ENCODE data around the gene ALK.

- TF ChIP-seq CTCF (conservative IDR thresholded peaks at IDR 0.05; ENCODE audit: low read depth, low read length) (no peak), EZH2 (IDR thresholded peaks at IDR 0.05; ENCODE audit: borderline replicate concordance, low read depth, low read length, poor library complexity, severe bottlenecking) (no peak)
Observed at GRCh38 chr2:29922605-29923004, 1.2 kb upstream of the ALK start.

All from A673 (cell line).